Suppressor macrophage (primary cell): ENCODE results near the gene FANCD2OS.
"Not testable (repeated sequence)": the region's sequence is repeated elsewhere in the genome, so short reads cannot be mapped to it uniquely, and the experiment has no call there.

ENCODE experiments used
- DNase-seq, 4 experiments: peaks; one replicate each; pipeline ENCODE4 v3.0.0-alpha.2; 2020 to 2022
- total RNA-seq, 17 experiments: gene quantifications; one replicate each; lab custom pipeline; 2026; ENCODE audit warnings: mixed read lengths in 6 of 17, inconsistent platforms in 3 of 17; lab: John Stamatoyannopoulos, UW

The FANCD2OS gene
- 0 to 1.1 (median 0) reads per million in 17 experiments for total RNA-seq

DNA sequence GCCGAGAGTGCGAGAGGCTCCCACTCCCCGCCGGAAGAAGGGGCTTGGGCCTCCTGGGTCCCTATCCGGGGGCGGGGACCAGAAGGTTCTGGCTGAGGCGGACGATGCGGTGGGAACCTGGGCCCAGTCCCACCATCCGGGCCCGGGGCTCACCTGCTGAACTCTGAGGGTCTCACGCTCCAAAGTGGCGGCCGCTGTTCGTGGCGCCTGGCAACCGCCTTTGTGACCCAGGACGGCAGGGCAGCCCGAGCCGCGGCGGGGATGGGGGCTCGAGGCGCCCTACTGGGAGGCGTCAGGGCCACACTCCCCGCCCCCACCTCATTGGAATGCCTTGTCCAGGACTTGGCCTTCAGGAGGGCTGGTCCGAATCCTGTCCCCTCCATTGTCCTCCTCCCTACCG is at the start of gene FANCD2OS:
Gene FANCD2OS, minus strand, starts transcription at position 165 of the 400 bp plus-strand sequence. CDS start 3,481 bp downstream, outside the sequence.
- DNase-seq, result no peak

- no peak for DNase-seq
These were observed 49.0 kb upstream of the FANCD2OS start for GRCh38 chr3:10157031-10157430.

DNA sequence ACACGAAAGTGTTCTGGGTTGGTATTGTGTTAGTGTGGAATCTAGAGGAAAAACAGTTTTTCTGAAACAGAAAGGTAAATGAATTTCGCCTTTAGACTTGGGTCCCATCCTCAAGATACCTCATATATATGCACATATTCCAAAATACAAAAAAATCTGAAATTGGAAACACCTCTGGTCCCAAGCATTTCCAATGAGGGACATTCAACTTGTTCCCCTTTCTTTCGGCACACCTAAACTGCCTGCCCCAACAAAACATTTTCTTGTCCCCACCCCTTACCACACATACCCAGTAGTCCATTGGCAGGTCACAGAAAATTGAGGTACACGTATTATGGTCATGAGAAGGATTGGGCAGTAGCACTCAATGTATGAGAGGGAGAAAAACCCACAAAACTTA is 47.6 kb upstream of the FANCD2OS start:
- no peak for DNase-seq

DNA sequence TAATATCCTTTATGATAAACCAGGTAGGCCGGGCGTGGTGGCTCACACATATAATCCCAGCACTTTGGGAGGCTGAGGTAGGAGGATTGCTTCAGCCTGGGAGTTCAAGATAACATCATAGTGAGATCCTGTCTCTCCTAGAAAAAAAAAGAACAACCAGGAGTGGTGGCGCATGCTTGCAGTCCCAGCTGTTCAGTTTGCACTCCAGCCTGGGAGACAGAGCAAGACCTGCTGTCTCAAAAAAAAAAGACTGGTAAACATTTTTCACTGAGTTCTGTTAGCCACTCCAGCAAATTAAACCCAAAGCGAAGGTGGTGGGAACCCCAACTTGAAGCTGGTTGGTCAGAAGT is 47.0 kb upstream of the FANCD2OS start:
- no peak for DNase-seq

DNA sequence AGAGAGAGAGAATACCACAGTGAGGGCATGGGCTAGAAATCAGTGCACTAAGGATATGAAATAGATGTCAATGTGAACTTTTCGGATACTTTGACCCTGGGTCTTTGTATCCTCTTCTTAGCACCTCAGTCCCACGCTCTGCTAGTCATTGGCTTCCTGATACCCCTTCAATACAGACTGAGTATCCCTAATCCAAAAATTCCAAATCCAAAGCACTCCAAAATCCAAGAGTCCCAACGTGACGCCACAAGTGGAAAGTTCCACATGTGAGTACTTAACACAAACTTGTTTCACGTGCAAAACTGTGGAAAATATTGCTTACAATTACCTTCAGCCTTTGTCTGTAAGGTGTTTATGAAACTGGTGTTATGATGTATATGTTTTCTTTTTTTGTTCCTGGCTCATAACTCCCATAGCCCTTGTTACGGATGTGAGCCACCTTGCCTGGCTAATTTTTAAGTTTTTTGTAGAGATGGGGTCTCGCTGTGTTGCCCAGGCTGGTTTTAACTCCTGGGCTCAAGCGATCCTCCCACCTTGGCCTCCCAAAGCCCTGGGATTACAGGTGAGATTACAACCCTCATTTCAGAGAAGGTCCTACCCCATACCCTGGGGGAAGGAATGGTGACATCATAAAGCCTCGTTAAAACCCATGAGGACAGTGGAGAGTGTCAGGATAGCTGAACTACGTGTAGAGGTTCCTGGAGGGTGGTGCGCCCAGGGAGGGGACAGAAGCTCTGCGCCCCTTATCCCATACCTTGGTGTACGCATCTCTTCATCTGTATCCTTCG is 46.5 kb upstream of the FANCD2OS start:
- DNase-seq, result no peak

DNA sequence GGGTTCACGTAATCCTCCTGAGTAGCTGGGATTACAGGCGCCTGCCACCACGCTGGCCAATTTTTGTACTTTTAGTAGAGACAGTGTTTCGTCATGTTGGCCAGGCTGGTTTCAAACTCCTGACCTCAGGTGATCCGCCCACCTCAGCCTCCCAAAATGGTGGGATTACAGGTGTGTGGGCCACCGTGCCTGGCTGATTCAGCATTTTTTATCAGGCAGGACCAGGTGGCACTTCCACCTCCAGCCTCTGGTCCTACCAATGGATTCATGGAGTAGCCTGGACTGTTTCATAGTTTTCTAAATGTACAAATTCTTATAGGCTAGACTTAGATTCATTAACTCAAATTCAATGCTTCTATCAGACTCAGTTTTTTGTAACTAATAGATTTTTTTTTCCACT is 42.9 kb upstream of the FANCD2OS start:
- DNase-seq, result no peak

- peak; percentile 82 to 89 (median 85) for DNase-seq
These were observed 41.2 kb upstream of the FANCD2OS start for GRCh38 chr3:10149226-10149625.

DNA sequence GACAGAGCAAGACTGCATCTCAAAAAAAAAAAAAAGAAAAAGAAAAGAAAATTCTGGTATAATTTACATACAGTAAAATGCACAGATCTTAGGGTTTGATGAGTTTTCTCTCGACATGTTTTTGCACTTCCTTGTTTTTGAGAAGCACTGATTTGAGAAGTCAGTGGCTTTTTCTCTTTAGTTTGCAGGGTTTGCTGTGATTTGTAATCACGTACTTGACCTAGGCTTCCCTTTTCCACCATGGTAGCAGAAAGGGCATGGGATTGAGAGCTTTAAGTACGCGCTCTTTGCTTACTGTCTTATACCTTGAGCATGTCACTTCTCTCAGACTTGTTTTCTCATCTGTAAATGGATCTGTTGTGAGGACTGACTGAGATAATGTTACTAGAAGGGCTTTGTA is 37.6 kb upstream of the FANCD2OS start:
- DNase-seq, result peak; percentile 60 to 87 (median 77)

DNA sequence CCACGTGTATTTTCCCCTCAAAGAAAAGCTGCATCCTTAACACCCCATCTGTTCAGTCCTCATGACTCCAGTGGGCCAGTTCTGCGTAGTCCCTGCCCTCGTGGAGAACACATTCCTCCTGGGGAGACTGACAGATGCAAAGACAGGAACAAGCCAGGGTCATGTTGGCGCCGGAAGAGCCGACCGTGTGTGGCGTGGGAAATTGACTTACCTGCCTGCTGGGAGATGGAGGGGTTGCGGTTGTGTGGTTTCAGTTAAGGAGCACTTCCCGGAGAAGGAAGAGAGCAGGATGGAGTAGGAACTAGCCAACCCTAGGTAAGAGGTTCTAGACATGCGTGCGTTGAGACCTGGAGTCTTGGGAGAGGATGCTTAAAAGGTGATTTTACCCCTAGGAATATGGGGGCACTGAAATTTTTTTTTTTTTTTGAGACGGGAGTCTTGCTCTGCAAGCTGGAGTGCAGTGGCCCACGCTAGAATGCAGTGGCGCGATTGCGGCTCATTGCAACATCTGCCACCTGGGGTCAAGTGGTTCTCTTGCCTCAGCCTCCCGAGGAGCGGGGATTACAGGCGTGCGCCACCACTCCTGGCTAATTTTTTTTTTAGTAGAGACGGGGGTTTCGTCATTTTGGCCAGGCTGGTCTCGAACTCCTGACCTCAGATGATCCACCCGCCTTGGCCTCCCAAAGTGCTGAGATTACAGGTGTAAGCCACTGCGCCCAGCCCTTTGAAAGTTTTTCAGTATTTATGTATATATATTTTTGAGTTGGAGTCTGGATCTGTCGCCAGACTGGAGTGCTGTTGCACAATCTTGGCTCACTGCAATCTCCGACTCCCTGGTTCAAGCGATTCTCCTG is 34.9 kb upstream of the FANCD2OS start:
- peak in 3 of 4 experiments; percentile 24 to 55 (median 36) for DNase-seq

DNA sequence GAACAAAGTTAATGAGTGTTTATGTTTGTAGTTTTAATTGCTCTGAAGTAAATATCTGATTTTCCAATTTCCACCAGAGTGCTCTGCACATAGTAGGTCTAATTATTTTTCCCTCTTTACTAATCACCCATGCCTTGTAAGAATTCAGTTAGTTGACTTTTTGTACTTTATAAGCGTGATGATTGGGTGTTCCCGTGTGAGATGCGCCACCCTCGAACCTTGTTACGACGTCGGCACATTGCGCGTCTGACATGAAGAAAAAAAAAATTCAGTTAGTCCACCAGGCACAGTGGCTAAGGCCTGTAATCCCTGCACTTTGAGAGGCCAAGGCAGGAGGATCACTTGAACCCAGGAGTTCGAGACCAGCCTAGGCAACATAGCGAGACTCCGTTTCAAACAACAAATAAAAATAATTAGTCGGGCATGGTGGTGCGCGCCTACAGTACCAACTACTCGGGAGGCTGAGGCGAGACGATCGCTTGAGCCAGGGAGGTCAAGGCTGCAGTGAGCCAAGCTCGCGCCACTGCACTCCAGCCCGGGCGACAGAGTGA is 33.0 kb upstream of the FANCD2OS start:
- no peak for DNase-seq

DNA sequence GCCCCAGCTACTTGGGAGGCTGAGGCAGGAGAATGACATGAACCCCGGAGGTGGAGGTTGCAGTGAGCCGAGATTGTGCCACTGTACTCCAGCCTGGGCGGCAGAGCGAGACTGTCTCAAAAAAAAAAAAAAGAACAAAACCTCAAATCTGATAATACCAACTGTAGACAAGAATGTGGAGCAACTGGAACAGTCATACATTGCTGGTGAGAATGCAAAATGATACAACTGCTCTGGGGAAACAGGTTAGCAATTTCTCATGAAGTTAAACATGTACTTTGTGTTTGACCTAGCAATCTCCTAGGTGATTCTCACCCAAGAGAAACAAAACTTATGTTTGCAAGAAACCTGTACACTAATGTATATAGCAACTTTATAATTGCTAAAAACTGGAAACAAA is 29.1 kb upstream of the FANCD2OS start:
- no peak for DNase-seq

DNA sequence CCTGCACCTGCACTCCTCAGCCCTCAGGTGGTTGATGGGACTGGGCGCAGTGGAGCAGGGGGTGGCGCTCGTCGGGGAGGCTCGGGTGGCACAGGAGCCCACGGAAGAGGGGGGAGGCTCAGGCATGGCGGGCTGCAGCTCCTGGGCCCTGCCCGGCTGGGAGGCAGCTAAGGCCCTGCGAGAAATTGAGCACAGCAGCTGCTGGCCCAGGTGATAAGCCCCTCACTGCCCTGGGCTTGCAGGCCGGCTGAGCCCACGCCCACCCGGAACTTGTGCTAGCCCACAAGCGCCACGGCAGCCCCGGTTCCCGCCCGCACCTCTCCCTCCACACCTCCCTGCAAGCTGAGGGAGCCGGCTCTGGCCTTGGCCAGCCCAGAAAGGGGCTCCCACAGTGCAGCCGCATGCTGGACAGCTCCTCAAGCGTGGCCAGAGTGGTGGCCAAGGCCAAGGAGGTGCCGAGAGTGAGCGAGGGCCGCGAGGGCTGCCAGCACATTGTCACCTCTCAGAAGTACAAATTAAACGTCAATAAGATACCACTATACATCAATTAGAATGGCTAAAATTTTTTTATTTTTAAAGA is 28.5 kb upstream of the FANCD2OS start:
- DNase-seq, result no peak

DNA sequence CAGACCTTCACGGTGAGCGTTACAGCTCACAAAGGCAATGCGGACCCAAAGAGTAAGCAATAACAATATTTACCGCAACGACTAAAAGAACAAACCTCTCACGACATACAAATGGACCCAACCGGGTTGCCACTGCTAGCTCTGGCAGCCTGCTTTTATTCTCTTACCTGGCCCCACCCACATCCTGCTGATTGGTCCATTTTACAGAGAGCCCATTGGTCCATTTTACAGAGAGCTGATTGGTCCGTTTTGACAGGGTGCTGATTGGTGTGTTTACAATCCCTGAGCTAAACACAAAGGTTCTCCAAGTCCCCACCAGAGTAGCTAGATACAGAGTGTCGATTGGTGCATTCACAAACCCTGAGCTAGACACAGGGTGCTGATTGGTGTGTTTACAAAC is 27.8 kb upstream of the FANCD2OS start:
- DNase-seq, result not testable (repeated sequence)

GRCh38 chr3:10122724-10123123 is 14.7 kb upstream of the FANCD2OS start:
- no peak for DNase-seq

- DNase-seq, result no peak
These were observed 13.0 kb upstream of the FANCD2OS start for GRCh38 chr3:10121064-10121463.

GRCh38 chr3:10119376-10119775 is 11.3 kb upstream of the FANCD2OS start:
- no peak for DNase-seq

- DNase-seq, result no peak
These were observed 8.9 kb upstream of the FANCD2OS start for GRCh38 chr3:10116928-10117327.

DNA sequence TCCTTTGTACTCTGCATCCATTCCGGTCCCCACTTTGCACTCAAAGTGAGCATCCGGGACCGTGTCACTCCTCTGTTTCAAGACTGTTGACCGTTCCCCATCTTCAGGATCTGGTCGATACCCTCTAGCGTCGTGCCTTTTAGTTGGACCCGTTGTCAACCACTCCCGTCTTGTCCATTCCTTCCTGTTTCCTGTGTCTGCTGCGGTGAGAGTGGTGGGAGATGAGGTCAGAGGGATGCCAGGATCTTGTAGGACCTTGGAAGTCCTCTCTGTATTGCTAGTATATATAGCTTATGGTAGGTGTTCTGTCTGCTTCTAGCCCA is 8.0 kb upstream of the FANCD2OS start:
- DNase-seq, result peak; percentile 42 to 59 (median 48)

- DNase-seq, result peak; percentile 98 to 99 (median 99)
These were observed 7.5 kb upstream of the FANCD2OS start, which contains the start of gene BRK1 for GRCh38 chr3:10115326-10116137. Gene BRK1 (plus strand): TSS chr3:10115675. CDS start chr3:10115702, 27 bp downstream.

- no peak for DNase-seq
These were observed 1.1 kb downstream of the FANCD2OS start for GRCh38 chr3:10106919-10107318.

DNA sequence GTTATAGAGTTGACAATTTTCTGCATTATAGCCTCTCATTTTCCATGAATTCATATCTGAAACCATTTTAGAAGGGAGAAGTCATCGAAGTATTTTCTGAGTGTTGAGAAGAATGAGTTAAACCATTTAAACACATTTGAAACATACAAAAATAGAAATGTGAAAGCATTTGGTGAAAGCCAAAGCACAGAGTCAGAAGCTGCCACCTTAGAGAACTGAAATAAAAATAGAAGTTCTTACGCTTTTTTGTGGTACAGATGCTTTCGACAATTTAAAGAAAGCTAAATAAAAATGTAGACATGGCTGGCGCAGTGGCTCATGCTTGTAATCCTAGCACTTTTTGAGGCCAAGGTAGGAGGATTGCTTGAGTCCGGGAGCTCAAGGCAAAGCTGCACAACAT is 9.0 kb downstream of the FANCD2OS start:
- no peak for DNase-seq

- DNase-seq, result no peak
These were observed 14.4 kb downstream of the FANCD2OS start for GRCh38 chr3:10093678-10094077.
